ENCODE results near the gene NXPH1.

The NXPH1 gene

GRCh38 chr7:8443576-8444467 is 10.4 kb downstream of the NXPH1 start:
- no peak for TF ChIP-seq CTCF (IDR thresholded peaks at IDR 0.05; ENCODE audit: low read depth, low read length)
- H3K4me3 ChIP-seq (ENCODE audit: low read depth, low read length), result no peak overlapping the region

DNA sequence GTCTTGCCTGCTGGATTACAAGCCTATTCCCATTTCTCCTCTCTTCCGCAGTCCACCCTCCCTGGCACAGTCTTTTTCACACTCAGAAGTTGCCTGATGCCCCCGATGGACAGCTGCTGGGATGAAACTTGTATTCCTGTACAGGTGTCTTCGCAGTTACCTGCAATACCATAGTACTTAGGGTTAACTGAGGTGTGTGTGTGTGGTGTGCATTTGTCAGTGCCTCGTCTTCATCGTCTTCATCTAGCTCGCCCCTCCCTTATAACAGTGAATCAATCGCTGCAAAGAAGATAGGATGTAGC is 11.0 kb downstream of the NXPH1 start:
- no peak for TF ChIP-seq CTCF (IDR thresholded peaks at IDR 0.05; ENCODE audit: low read depth, low read length)

GRCh38 chr7:8453535-8453934 is 20.1 kb downstream of the NXPH1 start:
- TF ChIP-seq CTCF (IDR thresholded peaks at IDR 0.05; ENCODE audit: low read depth, low read length), result no peak
- H3K4me3 ChIP-seq (ENCODE audit: low read depth, low read length), result no peak overlapping the region

More for the DNA sequence above, 11.0 kb downstream of the NXPH1 start:
- H3K4me3 ChIP-seq (ENCODE audit: low read depth, low read length), result no peak overlapping the region

DNA sequence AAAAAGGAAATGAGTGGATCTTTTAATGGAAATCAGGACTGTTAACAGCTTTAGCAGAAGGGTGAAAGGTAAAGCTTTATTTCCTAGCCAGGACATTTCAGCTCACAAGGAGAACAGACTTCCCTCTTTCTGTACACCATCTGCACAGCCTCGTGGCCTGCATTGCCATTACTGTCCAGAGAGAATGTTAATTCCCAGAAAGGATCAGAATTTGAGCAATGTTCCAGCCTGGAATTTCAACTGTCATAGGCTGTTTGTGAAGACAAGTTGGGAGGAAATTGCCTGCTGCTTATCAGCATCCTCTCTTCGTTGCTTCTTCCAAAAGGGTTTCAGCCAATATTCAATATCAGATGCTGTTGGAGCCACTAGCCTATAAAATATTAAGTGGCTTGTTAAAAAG is 22.0 kb downstream of the NXPH1 start:
- TF ChIP-seq CTCF (IDR thresholded peaks at IDR 0.05; ENCODE audit: low read depth, low read length), result no peak

DNA sequence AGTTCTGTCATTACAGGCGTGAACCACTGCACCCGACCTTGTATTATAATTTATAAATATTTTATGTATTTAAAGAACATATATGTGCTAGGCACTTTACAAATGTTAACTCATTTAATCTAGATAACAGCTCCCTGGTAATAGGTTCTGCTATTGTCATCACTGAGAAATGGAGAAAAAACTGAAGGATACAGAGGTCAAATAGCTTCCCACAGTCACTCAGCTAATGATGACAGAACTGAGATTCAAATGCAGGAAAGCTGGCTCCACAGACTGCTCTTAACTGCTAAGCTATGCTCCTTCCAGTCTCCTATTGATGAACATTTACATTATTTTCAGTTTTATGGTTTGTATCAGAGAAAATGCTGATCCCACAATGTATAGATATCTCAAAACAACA is 28.9 kb downstream of the NXPH1 start:
- TF ChIP-seq CTCF (IDR thresholded peaks at IDR 0.05; ENCODE audit: low read depth, low read length), result no peak
- no peak overlapping the region for H3K4me3 ChIP-seq (ENCODE audit: low read depth, low read length)

More for the DNA sequence above, 22.0 kb downstream of the NXPH1 start:
- H3K4me3 ChIP-seq (ENCODE audit: low read depth, low read length), result no peak overlapping the region

GRCh38 chr7:8465338-8465737 is 31.9 kb downstream of the NXPH1 start:
- no peak overlapping the region for H3K4me3 ChIP-seq (ENCODE audit: low read depth, low read length)
- TF ChIP-seq CTCF (IDR thresholded peaks at IDR 0.05; ENCODE audit: low read depth, low read length), result no peak

GRCh38 chr7:8480527-8480926 is 47.1 kb downstream of the NXPH1 start:
- TF ChIP-seq CTCF (IDR thresholded peaks at IDR 0.05; ENCODE audit: low read depth, low read length), result no peak
- H3K4me3 ChIP-seq (ENCODE audit: low read depth, low read length), result no peak overlapping the region
